HepG2 (cell line): ENCODE results near the gene POU3F1. TPM values are rescaled to one million over a fixed set of nuclear protein-coding genes. Genes with fewer than 3 reads are reported as not detected.

ENCODE experiments used
- AGO2 ChIP-seq: fragments of 200-400 bp; formaldehyde crosslinking; optimal IDR thresholded peaks from 2 replicates; pipeline ENCODE3; 2017; ENCODE audit warnings: mild to moderate bottlenecking, low read depth, low read length, moderate library complexity
- CEBPG ChIP-seq: IDR thresholded peaks from 2 replicates; pipeline ENCODE4 v1.6.1; 2016
- KLF6 ChIP-seq: IDR thresholded peaks from 2 replicates; pipeline ENCODE4 v1.8.0; 2016; ENCODE audit warnings: missing biosample characterization, missing genetic modification reagents
- KLF9 ChIP-seq: IDR thresholded peaks from 2 replicates; pipeline ENCODE4 v1.6.1; 2016; ENCODE audit warnings: low read depth
- PCBP1 ChIP-seq: fragments of 200-400 bp; formaldehyde crosslinking; IDR thresholded peaks from 2 replicates; pipeline ENCODE4 v1.6.1; 2017; ENCODE audit warnings: mild to moderate bottlenecking, low read depth, low read length, borderline replicate concordance
- PHF8 ChIP-seq: sonication (generic); formaldehyde crosslinking; IDR thresholded peaks from 2 replicates; pipeline ENCODE4 v1.5.0; 2020; ENCODE audit warnings: missing genetic modification reagents
- RAD21 ChIP-seq: fragments of 450-650 bp; formaldehyde crosslinking; IDR thresholded peaks from 2 replicates; pipeline ENCODE4 v1.5.0; 2020; ENCODE audit warnings: mild to moderate bottlenecking
- RFX1 ChIP-seq: fragments of 450-650 bp; IDR thresholded peaks from 2 replicates; pipeline ENCODE4 v1.6.1; 2017
- SMARCC2 ChIP-seq: fragments of 450-650 bp; IDR thresholded peaks from 2 replicates; pipeline ENCODE4 v1.6.1; 2017; ENCODE audit warnings: antibody characterized with exemption, mild to moderate bottlenecking
- ZBTB40 ChIP-seq, 2 experiments: fragments of 450-650 bp in 1 of 2; sonication (generic) in 1 of 2; formaldehyde crosslinking in 1 of 2; IDR thresholded peaks; 2 replicates each; pipeline versions ENCODE4 v1.6.1 to v1.8.0; 2016 to 2022; ENCODE audit warnings: antibody characterized with exemption in 1 of 2, mild to moderate bottlenecking in 1 of 2, missing genetic modification reagents in 1 of 2
- ZNF350 ChIP-seq: sonication (generic); formaldehyde crosslinking; IDR thresholded peaks from 2 replicates; pipeline ENCODE4 v1.4.0; 2020; ENCODE audit warnings: mild to moderate bottlenecking, low read depth, missing genetic modification reagents, borderline replicate concordance
- ZNF367 ChIP-seq: sonication (generic); formaldehyde crosslinking; IDR thresholded peaks from 2 replicates; pipeline ENCODE4 v1.4.0; 2020; ENCODE audit warnings: missing genetic modification reagents, borderline replicate concordance
- ZNF496 ChIP-seq: sonication (generic); formaldehyde crosslinking; IDR thresholded peaks from 2 replicates; pipeline ENCODE4 v1.8.1; 2023; ENCODE audit warnings: mild to moderate bottlenecking, moderate library complexity, missing genetic modification reagents; ENCODE audit not compliant: insufficient replicate concordance
- ZNF543 ChIP-seq: sonication (generic); formaldehyde crosslinking; IDR thresholded peaks from 2 replicates; pipeline ENCODE4 v1.4.0; 2020; ENCODE audit warnings: mild to moderate bottlenecking, missing genetic modification reagents
- polyA plus RNA-seq, 8 experiments: library from polyadenylated mRNA; depleted of rRNA in 3 of 8; stranded (reverse) in 7 of 8; unstranded in 1 of 8; fragments of >200 nt; fragmentation: Illumina TruSeq in 4 of 8; extraction: Trizol in 4 of 8; gene quantifications; 2 replicates each; pipeline versions ENCODE4 v1.2.1 to v1.2.3, GENCODE V29; 2011 to 2016; ENCODE audit warnings: low read depth in 4 of 8, missing spikeins in 1 of 8, mixed read lengths in 1 of 8; ENCODE audit not compliant: insufficient read depth in 1 of 8
- total RNA-seq, 5 experiments: library from RNA; depleted of rRNA; stranded (reverse); fragments of >200 nt; fragmentation: Illumina TruSeq; extraction: Trizol; gene quantifications; 2 replicates each; pipeline ENCODE4 v1.2.3, GENCODE V29; 2016; ENCODE audit warnings: low read depth in 1 of 5
- TF ChIP-seq, protein P1 (sequence below): sonication (generic); formaldehyde crosslinking; IDR thresholded peaks from 2 replicates; pipeline ENCODE4 v1.5.0; 2020; ENCODE audit warnings: missing genetic modification reagents
- TF ChIP-seq, protein P2 (sequence below): sonication (generic); formaldehyde crosslinking; IDR thresholded peaks from 2 replicates; pipeline ENCODE4 v1.8.0; 2022; ENCODE audit warnings: missing genetic modification reagents, mild to moderate bottlenecking, inconsistent platforms, borderline replicate concordance
- TF ChIP-seq, protein P3 (sequence below): sonication (generic); formaldehyde crosslinking; IDR thresholded peaks from 2 replicates; pipeline ENCODE4 v1.8.1; 2023; ENCODE audit warnings: mild to moderate bottlenecking, moderate library complexity, missing genetic modification reagents

POU3F1 gene
- total and polyA plus RNA-seq, 2 of the 13 experiments (the other 11 are each of a cell fraction or from before 2014, with no cell fraction given), result not detected

DNA sequence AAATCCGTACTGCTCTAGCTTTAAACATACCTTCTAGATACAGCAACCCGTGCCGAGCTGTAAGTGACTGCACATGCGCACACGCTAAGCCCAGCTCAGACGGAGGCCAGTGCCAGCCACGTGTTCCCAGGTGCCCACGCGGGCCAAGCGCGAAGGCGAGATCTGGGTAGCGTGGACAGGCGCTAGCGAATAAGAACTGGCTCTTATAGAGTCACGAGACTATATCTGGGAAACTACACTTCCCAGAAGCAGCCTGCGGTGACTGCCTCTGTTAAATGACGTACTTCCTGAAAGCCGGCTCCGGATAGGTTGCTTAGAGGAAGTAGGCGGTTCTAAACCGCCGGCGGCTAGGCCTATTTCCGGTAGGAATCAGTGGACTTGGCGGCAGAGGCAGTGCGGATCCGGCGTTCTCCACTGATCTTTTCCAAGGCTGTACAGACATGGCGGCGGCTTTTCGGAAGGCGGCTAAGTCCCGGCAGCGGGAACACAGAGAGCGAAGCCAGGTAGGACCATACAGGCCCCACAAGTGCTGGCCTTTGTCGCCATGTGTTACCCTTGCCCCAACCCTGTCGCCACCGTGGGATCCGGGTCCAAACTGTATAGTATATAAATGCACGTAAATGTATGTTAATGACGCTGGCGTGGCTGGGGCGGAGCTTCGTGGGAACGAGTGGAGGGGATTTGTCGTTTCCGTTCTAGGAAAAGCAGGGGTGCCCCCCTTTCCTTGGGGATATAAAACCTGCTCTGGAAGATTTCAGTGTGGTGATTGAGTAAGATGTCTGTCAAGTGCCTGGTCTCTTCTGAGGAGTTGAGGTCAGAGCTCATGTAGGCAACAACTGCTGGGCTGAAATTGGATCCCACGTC, 34.0 kb downstream of the POU3F1 start, which contains the start of gene UTP11 (continued):
- TF ChIP-seq AGO2 (no peak), RAD21 (CRISPR knock-in tag) (no peak; the same call in 1 of the 2 replicates), KLF9 (CRISPR knock-in tag) (peak; percentile 82; the same call in 1 of the 2 replicates), PHF8 (CRISPR knock-in tag) (peak; percentile 90), ZNF496 (no peak), PCBP1 (no peak), KLF6 (CRISPR knock-in tag) (peak; percentile 97), ZBTB40 (IDR thresholded peaks at IDR 0.05) (peak; percentile 82), ZBTB40 (CRISPR knock-in tag; IDR thresholded peaks at IDR 0.05) (peak; percentile 96), ZNF350 (CRISPR knock-in tag) (peak; percentile 87), RFX1 (no peak), CEBPG (CRISPR knock-in tag) (peak; percentile 53), SMARCC2 (no peak), ZNF367 (CRISPR knock-in tag) (no peak), ZNF543 (CRISPR knock-in tag) (peak; percentile 73; the same call in 1 of the 2 replicates)
- TF ChIP-seq, protein P1, sequence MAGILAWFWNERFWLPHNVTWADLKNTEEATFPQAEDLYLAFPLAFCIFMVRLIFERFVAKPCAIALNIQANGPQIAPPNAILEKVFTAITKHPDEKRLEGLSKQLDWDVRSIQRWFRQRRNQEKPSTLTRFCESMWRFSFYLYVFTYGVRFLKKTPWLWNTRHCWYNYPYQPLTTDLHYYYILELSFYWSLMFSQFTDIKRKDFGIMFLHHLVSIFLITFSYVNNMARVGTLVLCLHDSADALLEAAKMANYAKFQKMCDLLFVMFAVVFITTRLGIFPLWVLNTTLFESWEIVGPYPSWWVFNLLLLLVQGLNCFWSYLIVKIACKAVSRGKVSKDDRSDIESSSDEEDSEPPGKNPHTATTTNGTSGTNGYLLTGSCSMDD (CRISPR knock-in tag), result no peak; the same call in 1 of the 2 replicates
- TF ChIP-seq, protein P2, sequence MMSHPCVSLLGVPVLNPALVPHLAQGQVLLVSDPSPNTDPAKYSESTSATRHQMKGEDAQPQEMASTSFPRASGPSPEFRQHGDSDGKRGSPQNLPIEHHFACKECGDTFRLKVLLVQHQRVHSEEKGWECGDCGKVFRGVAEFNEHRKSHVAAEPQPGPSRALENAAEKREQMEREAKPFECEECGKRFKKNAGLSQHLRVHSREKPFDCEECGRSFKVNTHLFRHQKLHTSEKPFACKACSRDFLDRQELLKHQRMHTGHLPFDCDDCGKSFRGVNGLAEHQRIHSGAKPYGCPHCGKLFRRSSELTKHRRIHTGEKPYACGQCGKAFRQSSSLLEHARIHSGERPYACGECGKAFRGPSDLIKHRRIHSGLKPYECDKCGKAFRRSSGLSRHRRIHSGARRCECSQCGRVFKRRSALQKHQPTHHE (CRISPR knock-in tag), result peak; percentile 87; the same call in 1 of the 2 replicates
- TF ChIP-seq, protein P3, sequence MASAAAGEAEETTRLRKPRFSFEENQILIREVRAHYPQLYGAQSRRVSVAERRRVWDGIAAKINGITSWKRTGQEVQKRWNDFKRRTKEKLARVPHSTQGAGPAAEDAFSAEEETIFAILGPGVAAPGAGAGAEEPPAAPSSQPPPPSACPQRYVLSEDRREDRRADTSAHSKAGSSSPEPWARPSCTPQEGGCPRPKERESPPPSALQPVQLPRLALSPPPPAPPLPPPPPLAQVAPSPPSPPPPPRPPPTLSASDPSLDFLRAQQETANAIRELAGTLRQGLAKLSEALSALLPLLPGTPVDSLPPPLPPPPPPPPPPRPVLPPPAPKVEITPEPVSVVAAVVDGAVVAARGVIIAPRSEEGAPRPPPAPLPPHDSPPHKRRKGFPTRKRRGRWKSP, result peak; percentile 95
